Esophagus muscularis mucosa (tissue), 4 donors: ENCODE results near the gene PTTG1IP.

Source experiments
- EP300 ChIP-seq: sonication (generic); formaldehyde crosslinking; IDR thresholded peaks from one replicate; pipeline ENCODE4 v1.6.1; 2017; ENCODE audit warnings: antibody characterized with exemption
- POLR2A ChIP-seq: fragments of 450-650 bp; IDR thresholded peaks from one replicate; pipeline ENCODE4 v1.6.1; 2017; ENCODE audit warnings: antibody characterized with exemption, moderate library complexity, mild to moderate bottlenecking, low read depth
- TF ChIP-seq, protein P1 (sequence below), 3 experiments: fragments of 200-600 bp in 2 of 3; fragments of 450-650 bp in 1 of 3; sonication (generic) in 2 of 3; IDR thresholded peaks; one replicate each; pipeline ENCODE4 v1.5.1; 2017 to 2019; ENCODE audit warnings: antibody characterized with exemption in 3 of 3, mild to moderate bottlenecking in 2 of 3, moderate library complexity in 1 of 3

DNA sequence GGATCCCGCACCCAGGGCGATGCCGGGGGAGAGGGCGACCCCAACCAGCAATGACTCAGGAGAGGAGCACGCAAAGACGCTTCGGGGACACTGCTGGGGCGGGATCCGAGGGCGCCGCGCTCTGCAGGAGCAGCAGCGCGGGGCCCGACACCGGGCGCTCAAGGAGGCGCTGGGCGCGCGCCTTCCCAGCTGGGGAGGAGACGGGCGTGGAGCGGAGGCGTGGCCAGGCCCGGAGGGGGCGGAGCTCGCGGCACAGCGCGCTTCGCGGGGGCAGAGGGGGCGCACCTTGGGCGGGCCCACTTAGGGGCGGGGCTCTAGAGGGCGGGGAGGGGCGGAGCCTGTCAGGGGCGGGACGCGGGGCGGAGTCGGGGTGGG, 56.0 kb downstream of the PTTG1IP start:
- no peak for TF ChIP-seq POLR2A
- TF ChIP-seq, protein P1, sequence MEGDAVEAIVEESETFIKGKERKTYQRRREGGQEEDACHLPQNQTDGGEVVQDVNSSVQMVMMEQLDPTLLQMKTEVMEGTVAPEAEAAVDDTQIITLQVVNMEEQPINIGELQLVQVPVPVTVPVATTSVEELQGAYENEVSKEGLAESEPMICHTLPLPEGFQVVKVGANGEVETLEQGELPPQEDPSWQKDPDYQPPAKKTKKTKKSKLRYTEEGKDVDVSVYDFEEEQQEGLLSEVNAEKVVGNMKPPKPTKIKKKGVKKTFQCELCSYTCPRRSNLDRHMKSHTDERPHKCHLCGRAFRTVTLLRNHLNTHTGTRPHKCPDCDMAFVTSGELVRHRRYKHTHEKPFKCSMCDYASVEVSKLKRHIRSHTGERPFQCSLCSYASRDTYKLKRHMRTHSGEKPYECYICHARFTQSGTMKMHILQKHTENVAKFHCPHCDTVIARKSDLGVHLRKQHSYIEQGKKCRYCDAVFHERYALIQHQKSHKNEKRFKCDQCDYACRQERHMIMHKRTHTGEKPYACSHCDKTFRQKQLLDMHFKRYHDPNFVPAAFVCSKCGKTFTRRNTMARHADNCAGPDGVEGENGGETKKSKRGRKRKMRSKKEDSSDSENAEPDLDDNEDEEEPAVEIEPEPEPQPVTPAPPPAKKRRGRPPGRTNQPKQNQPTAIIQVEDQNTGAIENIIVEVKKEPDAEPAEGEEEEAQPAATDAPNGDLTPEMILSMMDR (IDR thresholded peaks at IDR 0.05), result no peak
- no peak for TF ChIP-seq EP300
